ENCODE measurements around the gene WHAMM. TPM values are rescaled to one million over a fixed set of nuclear protein-coding genes. Genes with fewer than 3 reads are reported as not detected.

The WHAMM gene
- total RNA-seq, 2 donors from 2014 or later, result 3.7 to 4.4 TPM

DNA sequence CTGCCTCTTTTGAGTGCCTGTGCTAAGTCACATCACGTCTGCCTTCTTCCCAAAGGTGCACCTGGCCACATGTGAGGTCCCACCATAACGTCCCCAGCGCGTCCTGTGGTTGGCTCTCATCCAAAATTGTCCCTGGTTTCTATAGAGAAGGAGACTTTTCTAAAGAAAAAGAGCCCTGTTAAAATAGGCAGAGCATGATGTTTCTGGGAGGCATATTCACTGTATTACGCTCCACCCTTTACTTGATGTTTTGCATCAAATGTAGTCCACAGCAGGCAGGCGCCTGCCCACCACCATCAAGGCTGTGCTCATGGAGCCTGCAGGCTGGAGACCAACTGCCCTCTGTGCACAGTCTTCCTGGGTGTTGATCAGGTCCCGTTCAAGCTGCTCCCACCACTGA is 36.3 kb downstream of the WHAMM start:
- H3K9ac ChIP-seq (ENCODE audit: extremely low read depth, low read length, poor library complexity, severe bottlenecking), result no peak overlapping the region
- H3K27ac ChIP-seq (ENCODE audit: low read depth, low read length), result no peak overlapping the region
- no peak for DNase-seq
- Mint-ChIP-seq H3K36me3 (ENCODE audit: low read depth) (peaks cover 25% of the 10 kb centered on the region), H3K4me3 (no peak overlapping the region), H3K27ac (no peak overlapping the region), H3K27me3 (ENCODE audit: insufficient read depth) (no peaks in the 10 kb centered on the region), H3K9me3 (peaks cover 4% of the 10 kb centered on the region), H3K4me1 (peaks cover 17% of the 10 kb centered on the region)
- TF ChIP-seq, protein P1, sequence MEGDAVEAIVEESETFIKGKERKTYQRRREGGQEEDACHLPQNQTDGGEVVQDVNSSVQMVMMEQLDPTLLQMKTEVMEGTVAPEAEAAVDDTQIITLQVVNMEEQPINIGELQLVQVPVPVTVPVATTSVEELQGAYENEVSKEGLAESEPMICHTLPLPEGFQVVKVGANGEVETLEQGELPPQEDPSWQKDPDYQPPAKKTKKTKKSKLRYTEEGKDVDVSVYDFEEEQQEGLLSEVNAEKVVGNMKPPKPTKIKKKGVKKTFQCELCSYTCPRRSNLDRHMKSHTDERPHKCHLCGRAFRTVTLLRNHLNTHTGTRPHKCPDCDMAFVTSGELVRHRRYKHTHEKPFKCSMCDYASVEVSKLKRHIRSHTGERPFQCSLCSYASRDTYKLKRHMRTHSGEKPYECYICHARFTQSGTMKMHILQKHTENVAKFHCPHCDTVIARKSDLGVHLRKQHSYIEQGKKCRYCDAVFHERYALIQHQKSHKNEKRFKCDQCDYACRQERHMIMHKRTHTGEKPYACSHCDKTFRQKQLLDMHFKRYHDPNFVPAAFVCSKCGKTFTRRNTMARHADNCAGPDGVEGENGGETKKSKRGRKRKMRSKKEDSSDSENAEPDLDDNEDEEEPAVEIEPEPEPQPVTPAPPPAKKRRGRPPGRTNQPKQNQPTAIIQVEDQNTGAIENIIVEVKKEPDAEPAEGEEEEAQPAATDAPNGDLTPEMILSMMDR (conservative IDR thresholded peaks at IDR 0.05), result no peak
- WGBS, 2 experiments (ENCODE audit: insufficient coverage in 1 of 2, insufficient read length in 1 of 2), result 80 to 81% methylated on average over 6 to 7 of the region's 7 CpGs
- H3K9me3 ChIP-seq (ENCODE audit: control insufficient read depth, low read length), result no peaks in the 10 kb centered on the region
- H3K27me3 ChIP-seq (ENCODE audit: control insufficient read depth, insufficient read depth, low read length, poor library complexity, severe bottlenecking), result no peaks in the 10 kb centered on the region
- H3K4me1 ChIP-seq (ENCODE audit: control insufficient read depth, insufficient read depth, low read length), result no peaks in the 10 kb centered on the region
- H3K36me3 ChIP-seq (ENCODE audit: control insufficient read depth, insufficient read depth, low read length), result peaks cover 16% of the 10 kb centered on the region
- H3K4me3 ChIP-seq (ENCODE audit: low read length), result no peak overlapping the region

DNA sequence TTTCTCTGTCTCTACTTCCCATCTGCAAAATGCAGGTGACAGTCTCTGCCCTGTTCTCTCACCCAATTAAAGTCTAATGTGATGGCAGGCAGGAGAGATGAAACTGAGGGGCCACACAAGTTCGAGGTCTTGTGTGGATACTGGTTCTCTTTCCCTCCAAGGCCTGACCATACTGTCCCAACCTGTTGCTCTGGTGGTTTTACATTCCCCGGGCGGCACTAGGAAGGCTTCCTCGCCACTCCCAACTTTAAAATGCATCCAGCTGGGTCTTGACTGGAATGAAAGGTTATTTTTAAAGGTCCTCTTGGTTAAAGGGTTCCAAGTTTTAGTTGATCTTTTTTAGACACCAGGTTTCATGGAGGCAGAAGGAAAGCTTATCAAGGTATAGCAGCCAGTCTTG is 37.2 kb downstream of the WHAMM start:
- Mint-ChIP-seq H3K9me3 (peaks cover 4% of the 10 kb centered on the region), H3K4me1 (peaks cover 17% of the 10 kb centered on the region), H3K4me3 (no peak overlapping the region), H3K27ac (no peak overlapping the region), H3K36me3 (ENCODE audit: low read depth) (peaks cover 33% of the 10 kb centered on the region), H3K27me3 (ENCODE audit: insufficient read depth) (no peaks in the 10 kb centered on the region)
- no peaks in the 10 kb centered on the region for H3K4me1 ChIP-seq (ENCODE audit: control insufficient read depth, insufficient read depth, low read length)
- TF ChIP-seq, protein P1 (conservative IDR thresholded peaks at IDR 0.05), result no peak
- H3K36me3 ChIP-seq (ENCODE audit: control insufficient read depth, insufficient read depth, low read length), result peaks cover 16% of the 10 kb centered on the region
- H3K9ac ChIP-seq (ENCODE audit: extremely low read depth, low read length, poor library complexity, severe bottlenecking), result no peak overlapping the region
- no peak overlapping the region for H3K4me3 ChIP-seq (ENCODE audit: low read length)
- H3K9me3 ChIP-seq (ENCODE audit: control insufficient read depth, low read length), result no peaks in the 10 kb centered on the region
- no peaks in the 10 kb centered on the region for H3K27me3 ChIP-seq (ENCODE audit: control insufficient read depth, insufficient read depth, low read length, poor library complexity, severe bottlenecking)
- H3K27ac ChIP-seq (ENCODE audit: low read depth, low read length), result no peak overlapping the region
- 93 to 100% methylated on average over 1 to 4 of the region's 4 CpGs for WGBS, 2 experiments (ENCODE audit: insufficient coverage in 1 of 2, insufficient read length in 1 of 2)
- DNase-seq, result no peak

- peaks cover 31% of the 10 kb centered on the region for H3K36me3 Mint-ChIP-seq (ENCODE audit: low read depth)
- TF ChIP-seq, protein P1 (conservative IDR thresholded peaks at IDR 0.05), result no peak
- Histone ChIP-seq H3K9me3 (ENCODE audit: control insufficient read depth, low read length) (no peaks in the 10 kb centered on the region), H3K4me3 (ENCODE audit: low read length) (no peak overlapping the region), H3K9ac (ENCODE audit: extremely low read depth, low read length, poor library complexity, severe bottlenecking) (no peak overlapping the region), H3K36me3 (ENCODE audit: control insufficient read depth, insufficient read depth, low read length) (peaks cover 16% of the 10 kb centered on the region), H3K4me1 (ENCODE audit: control insufficient read depth, insufficient read depth, low read length) (no peaks in the 10 kb centered on the region), H3K27ac (ENCODE audit: low read depth, low read length) (no peak overlapping the region), H3K27me3 (ENCODE audit: control insufficient read depth, insufficient read depth, low read length, poor library complexity, severe bottlenecking) (no peaks in the 10 kb centered on the region)
- no peaks in the 10 kb centered on the region for H3K27me3 Mint-ChIP-seq (ENCODE audit: insufficient read depth)
- WGBS, 2 experiments (ENCODE audit: insufficient coverage in 1 of 2, insufficient read length in 1 of 2), result 77 to 89% methylated on average over 6 to 8 of the region's 8 CpGs
- H3K27ac Mint-ChIP-seq, result no peak overlapping the region
- H3K4me1 Mint-ChIP-seq, result peaks cover 17% of the 10 kb centered on the region
- H3K9me3 Mint-ChIP-seq, result peaks cover 4% of the 10 kb centered on the region
- DNase-seq, result no peak
- H3K4me3 Mint-ChIP-seq, result no peak overlapping the region
These were observed 38.3 kb downstream of the WHAMM start for GRCh38 chr15:82847703-82848102.
